ENCODE measurements around the gene RASSF7. TPM values are rescaled to one million over a fixed set of nuclear protein-coding genes. Genes with fewer than 3 reads are reported as not detected.
A peak's percentile ranks its signal among the peaks of the same experiment; 100 is the strongest.
"Not testable (repeated sequence)": the region's sequence is repeated elsewhere in the genome, so short reads cannot be mapped to it uniquely, and the experiment has no call there.

Gene RASSF7
- total and polyA plus RNA-seq, 2 experiments from 2014 or later: 11.9 to 18.8 TPM

DNA sequence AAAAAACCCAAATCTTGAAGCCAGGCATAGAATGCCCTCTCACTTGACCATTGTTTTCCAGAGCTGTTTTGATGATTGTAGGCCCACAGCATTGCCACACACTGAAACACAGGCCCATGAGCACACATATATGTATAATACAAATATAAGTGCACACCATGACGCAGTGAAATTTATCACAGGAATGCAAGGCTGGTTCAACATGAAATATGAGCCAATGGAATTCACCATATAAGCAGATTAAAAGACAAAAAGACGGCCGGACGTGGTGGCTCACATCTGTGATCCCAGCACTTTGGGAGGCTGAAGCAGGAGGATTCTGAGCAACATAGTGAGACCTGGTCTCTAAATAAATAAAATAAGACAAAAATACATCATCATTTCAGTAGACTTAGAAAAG, 44.4 kb upstream of the RASSF7 start:
- Histone ChIP-seq H3K9me2 (ENCODE audit: insufficient read depth) (no peaks in the 10 kb centered on the region), H3K27ac (no peak overlapping the region), H3K36me3 (ENCODE audit: low read depth) (peaks cover 3% of the 10 kb centered on the region; the same call in 1 of the 2 replicates), H3K9ac (no peak overlapping the region), H3K4me1 (ENCODE audit: insufficient read depth) (peaks cover 9% of the 10 kb centered on the region; the same call in 1 of the 2 replicates), H4K20me1 (ENCODE audit: insufficient read depth) (no peaks in the 10 kb centered on the region), H3K9me3 (ENCODE audit: low read depth) (no peaks in the 10 kb centered on the region), H3K27me3 (replicated peaks; ENCODE audit: insufficient read depth) (no peaks in the 10 kb centered on the region), H3F3A (ENCODE audit: insufficient read depth) (no peaks in the 10 kb centered on the region), H3K79me2 (ENCODE audit: insufficient read depth) (peaks cover 16% of the 10 kb centered on the region; the same call in 1 of the 2 replicates), H3K4me3 (no peak overlapping the region), H2AFZ (no peak overlapping the region), H3K4me2 (ENCODE audit: unreplicated experiment) (no peak overlapping the region)
- TF ChIP-seq EZH2 (IDR thresholded peaks at IDR 0.05; ENCODE audit: insufficient read depth, poor library complexity, severe bottlenecking): no peak
- TF ChIP-seq EZH2phosphoT487 (IDR thresholded peaks at IDR 0.05; ENCODE audit: insufficient read depth, low read depth): no peak
- in situ Hi-C loops (cut with MboI): no loop called here
- WGBS, 2 experiments (ENCODE audit: low coverage in 1 of 2, low lambda C conversion rate in 2 of 2, missing lambda C conversion rate in 2 of 2): 96 to 99% methylated on average over 4 of the region's 4 CpGs
- no peak for DNase-seq

DNA sequence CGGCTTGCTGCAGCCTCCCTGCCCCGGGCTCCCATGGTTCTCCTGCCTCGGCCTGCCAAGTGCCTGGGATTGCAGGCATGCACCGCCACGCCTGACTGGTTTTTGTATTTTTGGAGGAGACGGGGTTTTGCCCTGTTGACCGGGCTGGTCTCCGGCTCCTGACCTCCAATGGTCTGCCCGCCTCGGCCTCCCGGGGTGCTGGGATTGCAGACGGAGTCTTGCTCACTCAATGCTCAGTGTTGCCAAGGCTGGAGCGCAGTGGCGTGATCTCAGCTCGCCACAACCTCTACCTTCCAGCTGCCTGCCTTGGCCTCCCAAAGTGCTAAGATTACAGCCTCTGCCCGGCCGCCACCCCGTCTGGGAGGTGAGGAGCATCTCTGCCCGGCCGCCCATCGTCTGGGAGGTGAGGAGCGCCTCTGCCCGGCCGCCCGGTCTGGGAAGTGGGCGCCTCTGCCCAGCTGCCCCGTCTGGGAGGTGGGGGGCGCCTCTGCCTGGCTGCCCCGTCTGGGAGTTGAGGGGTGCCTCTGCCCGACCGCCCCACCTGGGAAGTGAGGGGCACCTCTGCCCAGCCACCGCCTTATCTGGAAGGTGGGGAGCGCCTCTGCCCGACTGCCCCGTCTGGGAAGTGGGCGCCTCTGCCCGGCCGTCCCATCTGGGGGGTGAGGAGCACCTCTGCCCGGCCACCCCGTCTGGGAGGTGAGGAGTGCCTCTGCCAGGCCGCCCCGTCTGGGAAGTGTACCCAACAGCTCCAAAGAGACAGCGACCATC, 43.7 kb upstream of the RASSF7 start:
- H2AFZ ChIP-seq; H3K9me3 ChIP-seq (ENCODE audit: low read depth); H3K4me2 ChIP-seq (ENCODE audit: unreplicated experiment); H3F3A ChIP-seq (ENCODE audit: insufficient read depth); in situ Hi-C loops (cut with MboI); H3K36me3 ChIP-seq (ENCODE audit: low read depth); H3K4me3 ChIP-seq; H4K20me1 ChIP-seq (ENCODE audit: insufficient read depth); H3K9me2 ChIP-seq (ENCODE audit: insufficient read depth); H3K4me1 ChIP-seq (ENCODE audit: insufficient read depth); DNase-seq; H3K27me3 ChIP-seq (replicated peaks; ENCODE audit: insufficient read depth): not testable (repeated sequence)
- peak overlapping the region; percentile 87 for H3K27ac ChIP-seq
- H3K79me2 ChIP-seq (ENCODE audit: insufficient read depth): peaks cover 16% of the 10 kb centered on the region; the same call in 1 of the 2 replicates
- WGBS, 2 experiments (ENCODE audit: low coverage in 1 of 2, low lambda C conversion rate in 2 of 2, missing lambda C conversion rate in 2 of 2): 92% methylated on average over 29 to 43 of the region's 43 CpGs
- peak overlapping the region; percentile 70; the same call in 1 of the 2 replicates for H3K9ac ChIP-seq

DNA sequence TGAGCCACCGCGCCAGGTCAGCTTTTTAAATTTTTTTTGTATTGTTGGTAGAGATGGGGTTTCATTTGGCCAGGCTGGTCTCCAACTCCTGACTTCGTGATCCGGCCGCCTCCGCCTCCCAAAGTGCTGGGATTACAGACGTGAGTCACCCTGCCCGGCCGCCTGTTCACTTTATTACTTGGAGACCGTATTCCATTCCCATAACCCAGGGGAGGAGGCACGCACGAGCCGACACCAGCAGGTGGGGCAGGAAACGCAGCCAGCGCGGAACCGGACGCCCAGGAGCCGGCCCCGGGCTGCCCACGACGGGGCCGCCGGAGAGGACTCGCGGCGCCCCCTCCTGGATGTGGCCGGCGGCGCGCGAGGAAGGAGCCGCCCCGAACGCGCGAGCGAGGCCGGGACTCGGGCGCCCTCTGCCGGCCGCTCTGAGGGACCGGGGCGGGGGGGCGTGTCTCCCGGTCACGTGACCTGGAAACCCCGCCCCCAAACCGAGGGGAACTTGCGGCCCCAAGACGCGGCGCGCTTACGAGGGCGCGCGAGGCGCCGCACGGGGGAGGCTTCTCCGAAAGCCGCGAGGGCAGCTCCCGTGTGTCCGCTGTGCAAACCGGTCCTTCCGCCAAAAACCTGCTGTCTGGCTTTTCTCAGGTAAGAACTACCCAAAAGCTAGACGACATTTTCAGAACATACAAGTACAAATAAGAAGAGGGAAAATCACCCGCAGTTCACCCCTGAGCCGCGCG, 42.1 kb upstream of the RASSF7 start:
- in situ Hi-C loops (cut with MboI): no loop called here
- H2AFZ ChIP-seq: peak overlapping the region; percentile 69

DNA sequence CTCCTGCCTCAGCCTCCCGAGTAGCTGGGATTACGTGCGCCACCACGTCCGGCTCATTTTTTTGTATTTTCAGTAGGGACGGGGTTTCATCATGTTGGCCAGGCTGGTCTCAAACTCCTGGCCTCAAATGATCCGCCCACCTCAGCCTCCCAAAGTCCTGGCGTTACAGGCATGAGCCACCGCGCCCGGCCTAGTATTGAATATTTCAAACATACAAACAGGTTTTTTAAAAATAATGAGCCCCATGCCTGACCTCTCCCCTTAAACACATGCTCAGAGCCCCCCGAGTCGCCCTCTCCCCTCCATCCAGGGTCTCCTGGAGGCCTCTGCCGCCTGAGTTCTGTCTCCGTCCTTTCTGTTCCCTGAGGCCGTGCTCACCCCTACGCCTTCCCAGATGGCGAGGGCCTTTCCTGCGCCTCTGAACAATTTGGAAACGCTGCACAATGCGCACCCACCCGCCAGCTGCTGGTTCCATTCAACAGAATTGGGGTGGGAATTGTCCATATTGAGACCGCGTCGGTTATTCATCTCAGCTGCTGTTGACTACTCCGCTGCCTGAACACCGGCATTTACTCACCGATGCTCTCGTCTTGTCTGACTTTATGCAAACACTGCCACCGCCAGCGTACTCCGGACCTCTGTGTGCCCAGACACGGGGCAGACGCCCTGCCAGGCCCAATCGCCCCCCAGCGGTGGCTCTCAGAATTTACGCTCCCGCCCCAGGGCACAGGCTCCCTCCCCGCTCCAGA, 40.2 kb upstream of the RASSF7 start:
- H3K9me3 ChIP-seq (ENCODE audit: low read depth): no peaks in the 10 kb centered on the region
- 0 out of 2 replicates have a peak, but pooled peaks cover 6% of the 10 kb centered on the region for H3K79me2 ChIP-seq (ENCODE audit: insufficient read depth)
- H2AFZ ChIP-seq: no peak overlapping the region
- no peak for TF ChIP-seq EZH2phosphoT487 (IDR thresholded peaks at IDR 0.05; ENCODE audit: insufficient read depth, low read depth)
- TF ChIP-seq EZH2 (IDR thresholded peaks at IDR 0.05; ENCODE audit: insufficient read depth, poor library complexity, severe bottlenecking): no peak
- H4K20me1 ChIP-seq (ENCODE audit: insufficient read depth): no peaks in the 10 kb centered on the region
- no peaks in the 10 kb centered on the region for H3F3A ChIP-seq (ENCODE audit: insufficient read depth)
- no peaks in the 10 kb centered on the region for H3K36me3 ChIP-seq (ENCODE audit: low read depth)
- H3K4me3 ChIP-seq: no peak overlapping the region
- no peak overlapping the region for H3K4me2 ChIP-seq (ENCODE audit: unreplicated experiment)
- no peaks in the 10 kb centered on the region for H3K9me2 ChIP-seq (ENCODE audit: insufficient read depth)
- H3K27ac ChIP-seq: no peak overlapping the region
- WGBS, 2 experiments (ENCODE audit: low coverage in 1 of 2, low lambda C conversion rate in 2 of 2, missing lambda C conversion rate in 2 of 2): 85 to 86% methylated on average over 39 of the region's 39 CpGs
- peaks cover 9% of the 10 kb centered on the region; the same call in 1 of the 2 replicates for H3K4me1 ChIP-seq (ENCODE audit: insufficient read depth)
- no peak for DNase-seq
- no peaks in the 10 kb centered on the region for H3K27me3 ChIP-seq (replicated peaks; ENCODE audit: insufficient read depth)
- in situ Hi-C loops (cut with MboI): no loop called here
- H3K9ac ChIP-seq: no peak overlapping the region

More for the DNA sequence above, 42.1 kb upstream of the RASSF7 start:
- Histone ChIP-seq H3K9me2 (ENCODE audit: insufficient read depth) (no peaks in the 10 kb centered on the region), H3F3A (ENCODE audit: insufficient read depth) (no peaks in the 10 kb centered on the region), H4K20me1 (ENCODE audit: insufficient read depth) (no peaks in the 10 kb centered on the region), H3K36me3 (ENCODE audit: low read depth) (no peaks in the 10 kb centered on the region), H3K27ac (peak overlapping the region; percentile 87), H3K4me1 (ENCODE audit: insufficient read depth) (peaks cover 9% of the 10 kb centered on the region; the same call in 1 of the 2 replicates), H3K9ac (peak overlapping the region; percentile 70), H3K79me2 (ENCODE audit: insufficient read depth) (peaks cover 16% of the 10 kb centered on the region; the same call in 1 of the 2 replicates), H3K4me3 (peak overlapping the region; percentile 62), H3K9me3 (ENCODE audit: low read depth) (no peaks in the 10 kb centered on the region), H3K4me2 (ENCODE audit: unreplicated experiment) (peak overlapping the region; percentile 60), H3K27me3 (replicated peaks; ENCODE audit: insufficient read depth) (no peaks in the 10 kb centered on the region)
- peak; percentile 99 for DNase-seq
- no peak for TF ChIP-seq EZH2phosphoT487 (IDR thresholded peaks at IDR 0.05; ENCODE audit: insufficient read depth, low read depth)
- no peak for TF ChIP-seq EZH2 (IDR thresholded peaks at IDR 0.05; ENCODE audit: insufficient read depth, poor library complexity, severe bottlenecking)
- 2% methylated on average over 55 of the region's 74 CpGs for WGBS, 2 experiments (ENCODE audit: low coverage in 1 of 2, low lambda C conversion rate in 2 of 2, missing lambda C conversion rate in 2 of 2)

All from GM23248 (cell line).